NT2/D1 (cell line): Measurements from ENCODE around the gene UBE2F.

Experiments
- SUZ12 ChIP-seq: IDR thresholded peaks from 2 replicates; pipeline ENCODE4 v1.6.1; 2011; ENCODE audit not compliant: insufficient read length, insufficient read depth; ENCODE audit errors: extremely low read depth
- YY1 ChIP-seq: IDR thresholded peaks from 2 replicates; pipeline ENCODE4 v1.6.1; 2011; ENCODE audit not compliant: insufficient read length, insufficient read depth

DNA sequence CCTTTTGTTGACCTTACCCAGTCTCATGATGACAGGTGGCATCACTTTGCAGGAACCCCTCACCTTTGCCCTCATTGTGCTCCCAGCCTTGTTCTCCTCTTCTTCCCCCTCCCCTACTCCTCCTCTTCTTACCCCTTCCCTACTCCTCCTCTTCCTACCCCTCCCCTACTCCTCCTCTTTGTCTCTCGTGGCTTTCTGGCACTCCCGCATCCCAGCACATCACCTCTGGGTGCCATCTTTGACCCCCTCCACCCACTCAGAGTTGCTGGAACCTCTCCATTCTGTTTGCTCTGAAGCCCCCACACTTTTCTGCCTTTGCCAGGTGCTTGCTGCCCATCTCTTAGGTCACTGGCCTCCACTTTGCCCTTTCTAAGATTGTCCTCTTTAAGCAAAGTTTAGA lies 17.1 kb downstream of the UBE2F start:
- no peak for TF ChIP-seq YY1
- no peak for TF ChIP-seq SUZ12
